Kidney epithelial cell (primary cell): Measurements from ENCODE around the gene CHST9. TPM values are rescaled to one million over a fixed set of nuclear protein-coding genes. Genes with fewer than 3 reads are reported as not detected.
"Not testable (repeated sequence)": the region's sequence is repeated elsewhere in the genome, so short reads cannot be mapped to it uniquely, and the experiment has no call there.

ENCODE experiments used
- DNase-seq: peaks from one replicate; pipeline ENCODE4 v3.0.0-alpha.2; 2010; ENCODE audit warnings: low read depth
- H3K27me3 ChIP-seq: 2 replicates; pipeline ENCODE4 v1.6.0; 2011; ENCODE audit warnings: low read length; ENCODE audit not compliant: control insufficient read depth, insufficient read depth
- H3K36me3 ChIP-seq: 2 replicates; pipeline ENCODE4 v1.5.1; 2011; ENCODE audit warnings: low read length; ENCODE audit not compliant: control insufficient read depth, insufficient read depth
- H3K4me3 ChIP-seq: 2 replicates; pipeline ENCODE4 v1.5.1; 2011; ENCODE audit warnings: low read depth, mild to moderate bottlenecking, control low read depth, low read length
- CTCF ChIP-seq: IDR thresholded peaks from 2 replicates; pipeline ENCODE4 v1.5.1; 2011; ENCODE audit warnings: mild to moderate bottlenecking, moderate library complexity, low read length, control low read depth, inconsistent platforms; ENCODE audit not compliant: insufficient read depth, poor library complexity, severe bottlenecking
- total RNA-seq: library from RNA; depleted of rRNA; stranded (reverse); fragments of >200 nt; gene quantifications from 2 replicates; pipeline ENCODE4 v1.2.3, GENCODE V29; 2015

CHST9 gene
- total RNA-seq, 1 donor from 2014 or later = 0.08 TPM

GRCh38 chr18:27164905-27165304, 20.2 kb downstream of the CHST9 start:
- H3K4me3 ChIP-seq = no peak overlapping the region
- no peak for TF ChIP-seq CTCF
- no peak for DNase-seq
- H3K36me3 ChIP-seq = no peaks in the 10 kb centered on the region
- H3K27me3 ChIP-seq = no peaks in the 10 kb centered on the region

- not testable (repeated sequence) for H3K36me3 ChIP-seq, DNase-seq
Observed at GRCh38 chr18:27163197-27163716, 21.9 kb downstream of the CHST9 start.

DNA sequence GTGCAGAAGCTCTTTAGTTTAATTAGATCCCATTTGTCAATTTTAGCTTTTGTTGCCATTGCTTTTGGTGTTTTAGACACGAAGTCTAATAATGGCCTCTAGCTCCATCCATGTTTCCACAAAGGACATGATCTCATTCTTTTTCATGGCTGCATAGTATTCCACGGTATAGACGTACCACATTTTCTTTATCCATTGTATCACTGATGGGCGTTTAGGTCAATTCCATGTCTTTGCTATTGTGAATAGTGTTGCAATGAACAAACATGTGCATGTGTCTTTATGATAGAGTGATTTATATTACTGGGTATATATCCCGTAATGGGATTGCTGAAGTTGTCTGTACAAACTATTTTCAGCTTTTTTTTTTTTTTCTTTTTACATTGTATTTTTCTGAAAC, 35.9 kb downstream of the CHST9 start:
- not testable (repeated sequence) for H3K36me3 ChIP-seq, H3K4me3 ChIP-seq, DNase-seq, H3K27me3 ChIP-seq

More at GRCh38 chr18:27163197-27163716, 21.9 kb downstream of the CHST9 start:
- not testable (repeated sequence) for H3K4me3 ChIP-seq, H3K27me3 ChIP-seq

DNA sequence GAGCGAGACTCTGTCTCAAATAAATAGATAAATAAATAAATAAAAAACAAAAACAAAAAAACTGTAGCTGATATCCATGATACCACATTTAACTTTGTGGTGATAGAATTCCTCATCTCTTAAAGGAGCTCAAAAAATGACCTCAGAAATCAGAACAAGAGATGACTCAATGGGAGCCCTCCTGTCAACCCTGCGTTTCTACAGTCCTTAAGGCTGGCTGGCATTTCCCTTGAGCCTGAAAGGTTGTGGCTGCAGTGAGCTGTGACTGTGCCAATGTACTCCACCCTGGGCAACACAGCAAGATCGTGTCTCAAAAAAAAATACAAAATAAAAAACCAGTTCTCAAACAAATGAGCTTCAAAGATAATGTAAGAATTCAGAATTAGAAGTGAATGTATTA, 40.4 kb downstream of the CHST9 start:
- TF ChIP-seq CTCF = no peak
- no peak for DNase-seq
- H3K27me3 ChIP-seq = no peaks in the 10 kb centered on the region
- H3K4me3 ChIP-seq = no peak overlapping the region
- no peaks in the 10 kb centered on the region for H3K36me3 ChIP-seq

DNA sequence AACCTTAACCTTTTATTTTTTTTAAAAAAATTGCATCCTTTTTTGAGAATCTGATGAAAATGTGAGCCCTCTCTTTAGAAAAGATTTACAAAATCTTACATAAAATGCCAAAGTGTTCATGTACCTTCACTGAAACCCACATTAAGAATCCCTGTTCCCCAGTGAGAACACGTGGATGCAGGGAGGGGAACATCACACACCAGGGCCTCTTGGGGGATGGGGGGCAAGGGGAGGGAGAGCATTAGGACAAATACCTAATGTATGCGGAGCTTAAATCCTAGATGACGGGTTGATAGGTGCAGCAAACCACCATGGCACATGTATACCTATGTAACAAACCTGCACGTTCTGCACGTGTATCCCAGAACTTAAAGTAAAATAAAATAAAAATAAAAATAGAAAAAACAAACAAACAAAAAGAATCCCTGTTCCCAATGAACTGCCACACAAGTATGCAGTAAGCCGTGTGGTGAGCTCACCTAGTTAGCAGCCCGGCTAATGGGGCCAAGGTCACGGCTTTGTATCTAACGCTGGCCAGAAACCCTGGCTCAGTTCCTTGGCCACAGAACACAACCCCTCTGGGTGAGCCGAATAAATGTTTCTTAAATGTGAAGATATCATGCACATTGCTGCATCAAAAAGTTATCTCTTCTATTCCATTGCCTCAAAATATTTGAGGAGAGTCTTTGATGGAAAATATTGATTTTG, 41.4 kb downstream of the CHST9 start:
- DNase-seq = no peak
- no peak for TF ChIP-seq CTCF
- no peaks in the 10 kb centered on the region for H3K27me3 ChIP-seq
- no peak overlapping the region for H3K4me3 ChIP-seq
- H3K36me3 ChIP-seq = no peaks in the 10 kb centered on the region

- TF ChIP-seq CTCF = no peak
- H3K36me3 ChIP-seq = no peaks in the 10 kb centered on the region
- no peaks in the 10 kb centered on the region for H3K27me3 ChIP-seq
- DNase-seq = no peak
- H3K4me3 ChIP-seq = no peak overlapping the region
Observed at GRCh38 chr18:27142891-27143290, 42.2 kb downstream of the CHST9 start.

DNA sequence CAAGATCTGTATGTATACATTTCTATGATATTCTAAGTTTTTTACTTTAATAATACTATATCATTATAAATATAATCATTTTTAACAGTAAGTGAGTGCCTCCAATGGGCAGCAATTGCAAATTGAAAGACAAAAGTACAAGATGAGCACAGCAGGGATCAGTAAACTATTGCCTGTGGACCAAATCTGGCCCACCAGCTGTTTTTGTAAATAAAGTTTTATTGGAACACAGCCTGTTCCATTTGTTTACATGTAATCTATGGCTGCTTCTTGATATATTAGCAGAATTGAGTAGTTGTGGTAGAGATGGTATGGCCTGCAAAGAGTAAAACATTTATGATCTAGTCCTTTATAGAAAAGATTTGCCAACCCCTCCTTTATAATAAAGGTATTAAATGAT, 43.2 kb downstream of the CHST9 start:
- no peaks in the 10 kb centered on the region for H3K27me3 ChIP-seq
- no peak for DNase-seq
- no peak overlapping the region for H3K4me3 ChIP-seq
- no peaks in the 10 kb centered on the region for H3K36me3 ChIP-seq
- TF ChIP-seq CTCF = no peak
